Activated naive CD4-positive, alpha-beta T cell treated with Interleukin-2 at 50 U/mL for 16 hours (primary cell): ENCODE results near the gene MLLT1.

Experiments used
- DNase-seq: peaks from one replicate; pipeline ENCODE4 v3.0.0-alpha.2; 2020

The MLLT1 gene

GRCh38 chr19:6274756-6275155 lies 5.0 kb downstream of the MLLT1 start:
- no peak for DNase-seq

- DNase-seq, result no peak
These were observed 5.8 kb downstream of the MLLT1 start for GRCh38 chr19:6273701-6274601.

- DNase-seq, result no peak
These were observed 6.7 kb downstream of the MLLT1 start for GRCh38 chr19:6272913-6273600.

- no peak for DNase-seq
These were observed 7.4 kb downstream of the MLLT1 start for GRCh38 chr19:6272411-6272791.

- no peak for DNase-seq
These were observed 7.9 kb downstream of the MLLT1 start for GRCh38 chr19:6271721-6272410.

GRCh38 chr19:6271251-6271650 lies 8.5 kb downstream of the MLLT1 start:
- no peak for DNase-seq

- no peak for DNase-seq
These were observed 9.0 kb downstream of the MLLT1 start for GRCh38 chr19:6270822-6271221.

- DNase-seq, result no peak
These were observed 9.6 kb downstream of the MLLT1 start for GRCh38 chr19:6270076-6270745.

- DNase-seq, result no peak
These were observed 10.5 kb downstream of the MLLT1 start for GRCh38 chr19:6269101-6269886.

- DNase-seq, result no peak
These were observed 11.4 kb downstream of the MLLT1 start for GRCh38 chr19:6268382-6268771.

- no peak for DNase-seq
These were observed 12.0 kb downstream of the MLLT1 start for GRCh38 chr19:6267552-6268381.

GRCh38 chr19:6264803-6265202 lies 15.0 kb downstream of the MLLT1 start:
- no peak for DNase-seq

GRCh38 chr19:6263735-6264444 lies 15.9 kb downstream of the MLLT1 start:
- DNase-seq, result no peak

GRCh38 chr19:6263306-6263705 lies 16.5 kb downstream of the MLLT1 start:
- no peak for DNase-seq

- DNase-seq, result no peak
These were observed 17.3 kb downstream of the MLLT1 start for GRCh38 chr19:6262519-6262918.

GRCh38 chr19:6261883-6262282 lies 17.9 kb downstream of the MLLT1 start:
- DNase-seq, result no peak

- peak; percentile 21 for DNase-seq
These were observed 18.7 kb downstream of the MLLT1 start for GRCh38 chr19:6260912-6261650.

- DNase-seq, result no peak
These were observed 19.4 kb downstream of the MLLT1 start for GRCh38 chr19:6260376-6260775.

GRCh38 chr19:6259312-6259861 lies 20.4 kb downstream of the MLLT1 start:
- DNase-seq, result no peak
